DND-41 (cell line): ENCODE data around the gene LRRC4B.

Experiments used
- EZH2 ChIP-seq: IDR thresholded peaks from 3 replicates; pipeline ENCODE4 v1.6.1; 2012; ENCODE audit warnings: borderline replicate concordance, low read depth, mild to moderate bottlenecking, moderate library complexity, low read length, inconsistent platforms; ENCODE audit not compliant: severe bottlenecking
- TF ChIP-seq, protein P1 (sequence below): IDR thresholded peaks from 2 replicates; pipeline ENCODE4 v1.5.1; 2012; ENCODE audit warnings: borderline replicate concordance, low read length, moderate library complexity, mild to moderate bottlenecking; ENCODE audit not compliant: poor library complexity, severe bottlenecking; ENCODE audit errors: extremely low read depth

DNA sequence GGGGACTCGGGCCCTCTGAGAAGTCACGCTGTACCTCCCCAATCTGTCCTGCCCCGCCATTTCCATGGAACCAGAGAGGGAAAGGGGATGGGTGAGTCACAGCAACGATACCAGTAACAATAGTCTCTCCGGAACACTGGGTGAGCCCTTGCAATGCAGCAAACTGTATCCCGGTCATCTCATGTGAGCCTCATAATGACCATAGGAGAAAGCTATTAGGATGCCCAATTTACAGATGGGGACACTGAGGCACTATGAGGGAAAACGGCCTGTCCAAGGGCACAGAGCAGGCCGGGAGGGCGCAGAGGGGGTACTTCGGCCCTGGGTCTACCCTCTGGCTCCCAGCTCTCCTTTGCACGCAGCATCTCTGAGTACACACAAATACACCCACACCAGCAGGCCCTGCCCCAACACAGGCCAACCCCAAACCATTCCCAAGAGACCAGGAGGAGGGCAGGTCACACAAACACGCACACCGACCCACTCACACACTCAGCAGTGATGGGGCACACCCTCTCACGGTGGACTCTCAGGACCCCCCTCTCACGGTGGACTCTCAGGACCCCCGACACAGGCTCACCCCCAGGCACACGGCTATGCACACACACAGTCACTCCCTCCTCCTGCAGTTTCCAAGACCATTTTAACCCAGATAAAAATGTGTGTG, 18.2 kb downstream of the LRRC4B start:
- TF ChIP-seq, protein P1, sequence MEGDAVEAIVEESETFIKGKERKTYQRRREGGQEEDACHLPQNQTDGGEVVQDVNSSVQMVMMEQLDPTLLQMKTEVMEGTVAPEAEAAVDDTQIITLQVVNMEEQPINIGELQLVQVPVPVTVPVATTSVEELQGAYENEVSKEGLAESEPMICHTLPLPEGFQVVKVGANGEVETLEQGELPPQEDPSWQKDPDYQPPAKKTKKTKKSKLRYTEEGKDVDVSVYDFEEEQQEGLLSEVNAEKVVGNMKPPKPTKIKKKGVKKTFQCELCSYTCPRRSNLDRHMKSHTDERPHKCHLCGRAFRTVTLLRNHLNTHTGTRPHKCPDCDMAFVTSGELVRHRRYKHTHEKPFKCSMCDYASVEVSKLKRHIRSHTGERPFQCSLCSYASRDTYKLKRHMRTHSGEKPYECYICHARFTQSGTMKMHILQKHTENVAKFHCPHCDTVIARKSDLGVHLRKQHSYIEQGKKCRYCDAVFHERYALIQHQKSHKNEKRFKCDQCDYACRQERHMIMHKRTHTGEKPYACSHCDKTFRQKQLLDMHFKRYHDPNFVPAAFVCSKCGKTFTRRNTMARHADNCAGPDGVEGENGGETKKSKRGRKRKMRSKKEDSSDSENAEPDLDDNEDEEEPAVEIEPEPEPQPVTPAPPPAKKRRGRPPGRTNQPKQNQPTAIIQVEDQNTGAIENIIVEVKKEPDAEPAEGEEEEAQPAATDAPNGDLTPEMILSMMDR: no peak
- TF ChIP-seq EZH2: no peak
